ENCODE results near the gene TMEM119. TPM values are rescaled to one million over a fixed set of nuclear protein-coding genes. Genes with fewer than 3 reads are reported as not detected.

The TMEM119 gene
- total and polyA plus RNA-seq, 2 of the 8 experiments (the other 6 are each of a cell fraction or from before 2014, with no cell fraction given): 0.35 to 0.61 TPM

DNA sequence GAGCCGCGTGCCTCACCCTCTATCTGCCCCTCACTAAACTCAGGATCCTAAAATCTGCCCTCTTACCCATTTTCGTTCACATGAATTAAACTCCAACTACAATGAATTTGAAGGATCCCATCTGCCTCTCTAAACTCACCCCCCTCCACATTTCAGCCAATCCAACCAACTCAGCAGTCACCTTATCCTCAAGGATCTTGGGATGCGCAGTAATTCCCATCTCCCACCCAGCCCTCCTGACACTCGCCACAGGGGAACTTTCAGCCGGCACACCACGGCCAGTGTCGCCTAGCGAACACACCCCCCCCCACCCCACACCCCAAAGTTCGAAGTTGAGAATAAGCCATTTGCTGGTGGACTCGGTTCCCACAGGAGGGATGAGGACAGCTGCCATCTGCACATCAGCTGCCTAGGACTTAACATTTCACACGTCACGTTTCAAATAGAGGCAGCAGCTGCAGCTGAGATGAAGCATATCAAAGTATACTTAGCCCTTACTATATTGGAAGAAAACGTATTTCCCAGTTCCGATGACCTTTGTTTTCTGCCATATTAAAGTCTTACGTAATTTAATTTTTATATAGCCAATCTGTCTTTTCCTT lies 44.5 kb upstream of the TMEM119 start:
- H3K27ac ChIP-seq (ENCODE audit: low read depth, low read length): no peak overlapping the region
- FAIRE-seq: no peak
- H3K14ac ChIP-seq (ENCODE audit: insufficient read length): no peak overlapping the region
- no peak overlapping the region for H2BK15ac ChIP-seq (ENCODE audit: low read length)
- 94% methylated on average over 14 of the region's 16 CpGs; no CpG with 5 or more reads in 1 of the 2 experiments for WGBS, 2 experiments (ENCODE audit: extremely low coverage in 1 of 2, insufficient coverage in 1 of 2, insufficient read length in 1 of 2, insufficient replicate concordance in 2 of 2, low coverage in 1 of 2, low lambda C conversion rate in 2 of 2, missing lambda C conversion rate in 1 of 2)
- peaks cover 2 to 12% (median 7%) of the 10 kb centered on the region in 4 experiments; a peak in 5 of 8 replicates for H3K36me3 ChIP-seq (ENCODE audit: control insufficient read depth in 2 of 4, insufficient read depth in 4 of 4, low read length in 3 of 4)
- H3K79me2 ChIP-seq (ENCODE audit: control insufficient read depth in 1 of 2, insufficient read depth in 2 of 2, low read length in 2 of 2): no peaks in the 10 kb centered on the region
- CTCF ChIA-PET (ENCODE audit: partially characterized antibody): interaction anchor here (0.8 to 10.0 kb wide), 3 partner anchors 22 to 65 kb away, joined by 3 to 90 read pairs (median 3); no protein-coding TSS in a partner anchor
- DNase-seq (ENCODE audit: low read depth in 1 of 2, low spot score in 2 of 2): no peak
- H2BK120ac ChIP-seq (replicated peaks; ENCODE audit: low read depth, low read length): no peak overlapping the region
- no peak overlapping the region for H2BK12ac ChIP-seq (ENCODE audit: low read depth, low read length)
- no peak overlapping the region for H3K4me3 ChIP-seq (ENCODE audit: extremely low read depth in 1 of 4, insufficient read depth in 2 of 4, low read depth in 3 of 4, low read length in 4 of 4)
- POLR2A ChIA-PET (ENCODE audit: partially characterized antibody): interaction anchor here (1.3 kb wide), 1 partner anchor 42 kb away, joined by 3 read pairs; no protein-coding TSS in a partner anchor
- H2AK5ac ChIP-seq (ENCODE audit: low read depth, low read length): no peak overlapping the region
- H3K27me3 ChIP-seq (replicated peaks in 1 of 4; ENCODE audit: control insufficient read depth in 3 of 4, extremely low read depth in 1 of 4, insufficient read depth in 3 of 4, low read length in 3 of 4): no peaks in the 10 kb centered on the region
- H3K23ac ChIP-seq (ENCODE audit: insufficient read length): no peak overlapping the region
- H3K56ac ChIP-seq (replicated peaks; ENCODE audit: insufficient read length, low read depth, low read length): no peak overlapping the region
- H3K79me1 ChIP-seq (ENCODE audit: low read depth, low read length): no peaks in the 10 kb centered on the region
- H3K9me3 ChIP-seq (ENCODE audit: insufficient read depth in 2 of 2, low read depth in 1 of 2, low read length in 1 of 2): no peaks in the 10 kb centered on the region
- H2BK5ac ChIP-seq (ENCODE audit: low read depth, low read length): no peak overlapping the region
- H3K9ac ChIP-seq (replicated peaks in 1 of 4; ENCODE audit: extremely low read depth in 1 of 4, low read depth in 3 of 4, low read length in 3 of 4): no peak overlapping the region
- H4K91ac ChIP-seq (replicated peaks; ENCODE audit: insufficient read length, low read length): no peak overlapping the region
- no peak overlapping the region for H3K4me2 ChIP-seq (ENCODE audit: insufficient read depth in 1 of 2, low read depth in 2 of 2, low read length in 2 of 2)
- no peak overlapping the region for H3K18ac ChIP-seq (ENCODE audit: extremely low read depth, low read length)
- H4K8ac ChIP-seq (ENCODE audit: extremely low read depth, insufficient read depth, low read length): no peak overlapping the region
- no peak overlapping the region for H3K4ac ChIP-seq (replicated peaks; ENCODE audit: insufficient read length, low read depth, low read length)
- H3K4me1 ChIP-seq (replicated peaks in 1 of 4; ENCODE audit: control insufficient read depth in 3 of 4, insufficient read depth in 4 of 4, low read length in 3 of 4): peaks cover 11 to 19% (median 15%) of the 10 kb centered on the region in 4 experiments
- H4K5ac ChIP-seq (ENCODE audit: insufficient read length, low read depth, low read length): no peak overlapping the region
- no peaks in the 10 kb centered on the region for H3K23me2 ChIP-seq (ENCODE audit: low read depth, low read length)
- no peak overlapping the region for H2AFZ ChIP-seq (ENCODE audit: low read length)
- H2BK20ac ChIP-seq (ENCODE audit: low read length): no peak overlapping the region
- no peaks in the 10 kb centered on the region for H4K20me1 ChIP-seq (replicated peaks in 1 of 2; ENCODE audit: control insufficient read depth in 1 of 2, insufficient read depth in 2 of 2, low read length in 2 of 2)
- TF ChIP-seq KDM4A (IDR thresholded peaks at IDR 0.05; ENCODE audit: low read depth, low read length, severe bottlenecking): no peak
- TF ChIP-seq EGR1 (IDR thresholded peaks at IDR 0.05; ENCODE audit: borderline replicate concordance, low read depth, low read length): no peak
- TF ChIP-seq SRF (IDR thresholded peaks at IDR 0.05; ENCODE audit: low read depth, low read length): no peak
- no peak for TF ChIP-seq FOSL1 (IDR thresholded peaks at IDR 0.05; ENCODE audit: insufficient read depth, low read depth, low read length)
- no peak for TF ChIP-seq CEBPB (IDR thresholded peaks at IDR 0.05; ENCODE audit: low read depth, low read length)
- TF ChIP-seq, protein P1, sequence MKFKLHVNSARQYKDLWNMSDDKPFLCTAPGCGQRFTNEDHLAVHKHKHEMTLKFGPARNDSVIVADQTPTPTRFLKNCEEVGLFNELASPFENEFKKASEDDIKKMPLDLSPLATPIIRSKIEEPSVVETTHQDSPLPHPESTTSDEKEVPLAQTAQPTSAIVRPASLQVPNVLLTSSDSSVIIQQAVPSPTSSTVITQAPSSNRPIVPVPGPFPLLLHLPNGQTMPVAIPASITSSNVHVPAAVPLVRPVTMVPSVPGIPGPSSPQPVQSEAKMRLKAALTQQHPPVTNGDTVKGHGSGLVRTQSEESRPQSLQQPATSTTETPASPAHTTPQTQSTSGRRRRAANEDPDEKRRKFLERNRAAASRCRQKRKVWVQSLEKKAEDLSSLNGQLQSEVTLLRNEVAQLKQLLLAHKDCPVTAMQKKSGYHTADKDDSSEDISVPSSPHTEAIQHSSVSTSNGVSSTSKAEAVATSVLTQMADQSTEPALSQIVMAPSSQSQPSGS (IDR thresholded peaks at IDR 0.05; ENCODE audit: low read length): no peak
- no peak for TF ChIP-seq JUN (IDR thresholded peaks at IDR 0.05; ENCODE audit: low read depth, low read length)
- TF ChIP-seq SIN3A (conservative IDR thresholded peaks at IDR 0.05 in 1 of 2, IDR thresholded peaks at IDR 0.05 in 1 of 2; ENCODE audit: low read depth in 1 of 2, low read length in 2 of 2): no peak
- TF ChIP-seq SP4 (IDR thresholded peaks at IDR 0.05; ENCODE audit: low read length): no peak
- TF ChIP-seq ASH2L (IDR thresholded peaks at IDR 0.05; ENCODE audit: low read length): no peak
- no peak for TF ChIP-seq EZH2 (IDR thresholded peaks at IDR 0.05; ENCODE audit: low read depth, low read length, severe bottlenecking)
- TF ChIP-seq GABPA (IDR thresholded peaks at IDR 0.05; ENCODE audit: borderline replicate concordance, insufficient read depth, low read length): no peak
